PC-9 (cell line): Measurements from ENCODE around the gene GDF7.

Source experiments
- EZH2 ChIP-seq: fragments of 200-600 bp; sonication (generic); IDR thresholded peaks from 2 replicates; pipeline ENCODE4 v1.8.0; 2017; ENCODE audit warnings: antibody characterized with exemption, low read depth
- TF ChIP-seq, protein P1 (sequence below): fragments of 200-600 bp; sonication (generic); conservative IDR thresholded peaks from 2 replicates; pipeline ENCODE4 v1.6.1; 2017; ENCODE audit warnings: mixed run types, antibody characterized with exemption, mild to moderate bottlenecking, moderate library complexity

DNA sequence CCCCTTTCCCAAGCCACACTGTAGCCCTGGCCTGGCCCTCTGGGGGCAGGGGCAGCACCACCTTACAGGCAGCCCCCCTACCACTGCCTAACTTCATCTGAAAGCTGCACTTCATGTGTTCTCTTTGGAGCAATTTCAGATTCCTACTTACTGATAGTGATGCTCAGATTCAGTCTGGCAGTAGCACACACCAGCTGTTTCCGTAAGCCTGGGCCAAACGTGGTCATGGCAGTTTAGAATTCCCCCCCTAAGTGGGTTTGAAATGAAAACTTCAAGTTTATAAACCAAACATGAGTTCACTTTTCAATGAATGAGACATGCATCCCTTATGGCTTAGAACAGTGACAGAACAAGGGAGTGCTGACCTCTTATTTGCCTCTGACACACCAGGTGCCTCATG is 29.4 kb downstream of the GDF7 start:
- TF ChIP-seq, protein P1, sequence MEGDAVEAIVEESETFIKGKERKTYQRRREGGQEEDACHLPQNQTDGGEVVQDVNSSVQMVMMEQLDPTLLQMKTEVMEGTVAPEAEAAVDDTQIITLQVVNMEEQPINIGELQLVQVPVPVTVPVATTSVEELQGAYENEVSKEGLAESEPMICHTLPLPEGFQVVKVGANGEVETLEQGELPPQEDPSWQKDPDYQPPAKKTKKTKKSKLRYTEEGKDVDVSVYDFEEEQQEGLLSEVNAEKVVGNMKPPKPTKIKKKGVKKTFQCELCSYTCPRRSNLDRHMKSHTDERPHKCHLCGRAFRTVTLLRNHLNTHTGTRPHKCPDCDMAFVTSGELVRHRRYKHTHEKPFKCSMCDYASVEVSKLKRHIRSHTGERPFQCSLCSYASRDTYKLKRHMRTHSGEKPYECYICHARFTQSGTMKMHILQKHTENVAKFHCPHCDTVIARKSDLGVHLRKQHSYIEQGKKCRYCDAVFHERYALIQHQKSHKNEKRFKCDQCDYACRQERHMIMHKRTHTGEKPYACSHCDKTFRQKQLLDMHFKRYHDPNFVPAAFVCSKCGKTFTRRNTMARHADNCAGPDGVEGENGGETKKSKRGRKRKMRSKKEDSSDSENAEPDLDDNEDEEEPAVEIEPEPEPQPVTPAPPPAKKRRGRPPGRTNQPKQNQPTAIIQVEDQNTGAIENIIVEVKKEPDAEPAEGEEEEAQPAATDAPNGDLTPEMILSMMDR: no peak
- TF ChIP-seq EZH2: no peak
